Endothelial cell of umbilical vein (primary cell): ENCODE measurements around the gene PID1. TPM values are rescaled to one million over a fixed set of nuclear protein-coding genes. Genes with fewer than 3 reads are reported as not detected.

Source experiments
- BruUV-seq: library from RNA; stranded (reverse); fragments of 400-500 nt; replicated peaks from 2 replicates; lab custom pipeline; 2021; lab: Mats Ljungman, UMichigan
- CTCF ChIA-PET: fragments of 300-600, 350-600 bp; sonication (Branson Sonifier 250); formaldehyde crosslinking; loops from one replicate; lab custom pipeline; 2021; ENCODE audit warnings: antibody characterized with exemption, inconsistent platforms; lab: Charles Lee
- POLR2A ChIA-PET: fragments of 300-600, 350-600 bp; sonication (Branson Sonifier 250); formaldehyde crosslinking; loops from one replicate; lab custom pipeline; 2021; ENCODE audit warnings: antibody characterized with exemption, inconsistent platforms; lab: Charles Lee
- DNase-seq: peaks from one replicate; pipeline ENCODE4 v3.0.0-alpha.2; 2011; ENCODE audit warnings: low read depth, low spot score
- FAIRE-seq: peaks from 2 replicates; lab custom pipeline; 2011; peaks lifted over from hg19 to GRCh38; lab: Jason Lieb, UNC
- H2AFZ ChIP-seq: 2 replicates; pipeline ENCODE4 v1.6.0; 2012; ENCODE audit warnings: low read depth, low read length, control low read depth, inconsistent platforms
- H3K27ac ChIP-seq: 2 replicates; pipeline ENCODE4 v1.5.1; 2011; ENCODE audit warnings: low read depth, mild to moderate bottlenecking, control low read depth, low read length, moderate library complexity; ENCODE audit not compliant: insufficient read depth
- H3K27me3 ChIP-seq, 2 experiments: 2 replicates each; pipeline versions ENCODE4 v1.6.0 to v1.6.1; 2011; ENCODE audit warnings: low read length in 2 of 2, mixed read lengths in 1 of 2; ENCODE audit not compliant: control insufficient read depth in 2 of 2, insufficient read depth in 2 of 2
- H3K36me3 ChIP-seq, 2 experiments: 2 replicates in 1 of 2; 3 replicates in 1 of 2; pipeline ENCODE4 v1.5.1; 2011; ENCODE audit warnings: low read length in 2 of 2, mild to moderate bottlenecking in 1 of 2, moderate library complexity in 1 of 2; ENCODE audit not compliant: control insufficient read depth in 2 of 2, insufficient read depth in 2 of 2; ENCODE audit errors: extremely low read depth in 1 of 2
- H3K4me1 ChIP-seq: 3 replicates; pipeline ENCODE4 v1.5.1; 2011; ENCODE audit warnings: mild to moderate bottlenecking, low read length; ENCODE audit not compliant: control insufficient read depth, insufficient read depth; ENCODE audit errors: extremely low read depth
- H3K4me2 ChIP-seq: 2 replicates; pipeline ENCODE4 v1.6.1; 2011; ENCODE audit warnings: low read length, control low read depth, mixed read lengths; ENCODE audit not compliant: insufficient read depth
- H3K4me3 ChIP-seq, 3 experiments: fragments of 200-600 bp in 1 of 3; sonication (generic), shearing (Covaris generic) in 1 of 3; replicated peaks in 1 of 3; 2 replicates each; pipeline ENCODE4 v1.5.1; 2011 to 2016; ENCODE audit warnings: control low read depth in 3 of 3, low read length in 3 of 3, mild to moderate bottlenecking in 2 of 3, inconsistent platforms in 1 of 3, low read depth in 1 of 3, moderate library complexity in 1 of 3; ENCODE audit not compliant: insufficient read depth in 1 of 3
- H3K79me2 ChIP-seq: 2 replicates; pipeline ENCODE4 v1.6.0; 2012; ENCODE audit warnings: low read length, inconsistent platforms; ENCODE audit not compliant: control insufficient read depth, insufficient read depth
- H3K9ac ChIP-seq: replicated peaks from 2 replicates; pipeline ENCODE3; 2011; ENCODE audit warnings: low read length, control low read depth; ENCODE audit not compliant: insufficient read depth; ENCODE audit errors: extremely low read depth
- H3K9me1 ChIP-seq: replicated peaks from 3 replicates; pipeline ENCODE4 v1.6.0; 2011; ENCODE audit warnings: mild to moderate bottlenecking, low read length; ENCODE audit not compliant: control insufficient read depth, insufficient read depth; ENCODE audit errors: extremely low read depth
- H3K9me3 ChIP-seq: replicated peaks from 2 replicates; pipeline ENCODE4 v1.5.1; 2012; ENCODE audit warnings: low read length, inconsistent platforms; ENCODE audit not compliant: control insufficient read depth, insufficient read depth
- H4K20me1 ChIP-seq: replicated peaks from 2 replicates; pipeline ENCODE3; 2011; ENCODE audit warnings: mild to moderate bottlenecking, low read length; ENCODE audit not compliant: control insufficient read depth, insufficient read depth; ENCODE audit errors: extremely low read depth
- CTCF ChIP-seq, 2 donors: IDR thresholded peaks; 1 replicate in 1 of 2; 2 replicates in 1 of 2; pipeline ENCODE4 v1.5.1; 2011; ENCODE audit warnings: low read length in 2 of 2, mild to moderate bottlenecking in 2 of 2, moderate library complexity in 2 of 2, control low read depth in 1 of 2, inconsistent platforms in 1 of 2, low read depth in 1 of 2; ENCODE audit not compliant: insufficient read depth in 1 of 2; ENCODE audit errors: extremely low read depth in 1 of 2
- EZH2 ChIP-seq: IDR thresholded peaks from 2 replicates; pipeline ENCODE4 v1.6.1; 2012; ENCODE audit warnings: borderline replicate concordance, low read depth, mild to moderate bottlenecking, moderate library complexity, low read length, inconsistent platforms; ENCODE audit not compliant: severe bottlenecking
- FOS ChIP-seq: IDR thresholded peaks from 2 replicates; pipeline ENCODE4 v1.6.1; 2011; ENCODE audit warnings: mild to moderate bottlenecking, low read length, moderate library complexity, borderline replicate concordance; ENCODE audit not compliant: insufficient read depth
- MAX ChIP-seq: IDR thresholded peaks from 2 replicates; pipeline ENCODE4 v1.6.1; 2011; ENCODE audit not compliant: insufficient read depth, insufficient read length
- MYC ChIP-seq: IDR thresholded peaks from one replicate; pipeline ENCODE4 v1.6.1; 2011; ENCODE audit warnings: mild to moderate bottlenecking, low read depth, low read length
- POLR2A ChIP-seq: IDR thresholded peaks from 2 replicates; pipeline ENCODE4 v1.6.1; 2012; ENCODE audit warnings: low read depth, mild to moderate bottlenecking, control low read depth, low read length
- POLR2AphosphoS5 ChIP-seq: IDR thresholded peaks from 2 replicates; pipeline ENCODE4 v1.6.1; 2012; ENCODE audit warnings: low read depth, mild to moderate bottlenecking, control low read depth, low read length, moderate library complexity; ENCODE audit not compliant: insufficient read depth
- dilution Hi-C: fragments of 300-500 bp; cut with MboI; formaldehyde crosslinking; loops from one replicate; pipeline ENCODE4 v1.15.0; 2019; ENCODE audit warnings: low sequenced_read_pairs; ENCODE audit not compliant: extremely low pct_ligation_motif_present
- intact Hi-C: fragments of 100-400 bp; cut with micrococcal nuclease; formaldehyde crosslinking; loops from one replicate; pipeline ENCODE4 v1.10.0; 2022
- polyA plus RNA-seq, 4 experiments: library from polyadenylated mRNA; depleted of rRNA in 3 of 4; stranded (reverse) in 3 of 4; unstranded in 1 of 4; fragments of >200 nt; gene quantifications; 2 replicates each; pipeline versions ENCODE4 v1.2.1 to v1.2.3, GENCODE V29; 2011 to 2012; ENCODE audit warnings: missing spikeins in 1 of 4
- total RNA-seq: library from RNA; stranded (reverse); gene quantifications from 2 replicates; pipeline ENCODE4 v1.2.3, GENCODE V29; 2021

PID1 gene
- total and polyA plus RNA-seq, 2 donors (not counting 3 experiments of a cell fraction or from before 2014, with no cell fraction given), result not detected

GRCh38 chr2:229180658-229181057 lies 90.4 kb downstream of the PID1 start:
- H3K36me3 ChIP-seq, result no peaks in the 10 kb centered on the region
- no peak overlapping the region for H3K9ac ChIP-seq
- no peaks in the 10 kb centered on the region for H3K4me1 ChIP-seq
- ChIA-PET POLR2A (no interaction called here), CTCF (no interaction called here)
- no peak for FAIRE-seq
- dilution Hi-C loops, result no loop called here
- TF ChIP-seq EZH2 (no peak), MYC (no peak), POLR2A (no peak), FOS (no peak)
- BruUV-seq, result no TSS peak
- H3K4me2 ChIP-seq, result no peak overlapping the region
- no peaks in the 10 kb centered on the region for H3K9me1 ChIP-seq
- H3K27me3 ChIP-seq, result no peaks in the 10 kb centered on the region
- no peak overlapping the region for H2AFZ ChIP-seq
- no peak overlapping the region for H3K4me3 ChIP-seq
- DNase-seq, result peak; percentile 6
- intact Hi-C loops, result no loop called here
- H3K9me3 ChIP-seq, result peaks cover 3% of the 10 kb centered on the region
- H3K27ac ChIP-seq, result no peak overlapping the region
- H3K79me2 ChIP-seq, result no peaks in the 10 kb centered on the region
- no peaks in the 10 kb centered on the region for H4K20me1 ChIP-seq

GRCh38 chr2:229179628-229180027 lies 91.5 kb downstream of the PID1 start:
- no peaks in the 10 kb centered on the region for H3K9me1 ChIP-seq
- TF ChIP-seq POLR2AphosphoS5, result no peak
- no peak for TF ChIP-seq CTCF (IDR thresholded peaks at IDR 0.05; ENCODE audit: extremely low read depth in 1 of 2, insufficient read depth in 1 of 2, low read depth in 1 of 2, low read length in 2 of 2)
- TF ChIP-seq FOS, result no peak
- no peak for TF ChIP-seq POLR2A
- TF ChIP-seq EZH2, result no peak
- no peak for TF ChIP-seq MAX
- dilution Hi-C loops, result no loop called here
- no peaks in the 10 kb centered on the region for H3K4me1 ChIP-seq
- H3K36me3 ChIP-seq, result no peaks in the 10 kb centered on the region
- H3K4me3 ChIP-seq, result no peak overlapping the region
- no peak overlapping the region for H3K4me2 ChIP-seq
- no TSS peak for BruUV-seq
- ChIA-PET CTCF (no interaction called here), POLR2A (no interaction called here)
- no peak overlapping the region for H3K27ac ChIP-seq
- H4K20me1 ChIP-seq, result no peaks in the 10 kb centered on the region
- DNase-seq (no peak), FAIRE-seq (no peak)
- H3K9me3 ChIP-seq, result peaks cover 3% of the 10 kb centered on the region
- H3K27me3 ChIP-seq, result no peaks in the 10 kb centered on the region
- no peak overlapping the region for H3K9ac ChIP-seq
- H2AFZ ChIP-seq, result no peak overlapping the region
- no peaks in the 10 kb centered on the region for H3K79me2 ChIP-seq
- intact Hi-C loops, result no loop called here
